ENCODE measurements around the gene TAF7. TPM values are rescaled to one million over a fixed set of nuclear protein-coding genes. Genes with fewer than 3 reads are reported as not detected.
"Not testable (repeated sequence)": the region's sequence is repeated elsewhere in the genome, so short reads cannot be mapped to it uniquely, and the experiment has no call there.

The TAF7 gene
- total RNA-seq, 4 donors from 2014 or later = 44.0 to 65.9 (median 59.1) TPM

- DNase-seq (ENCODE audit: extremely low spot score) = no peak
- no peak overlapping the region for H3K27ac ChIP-seq (replicated peaks in 1 of 4)
- intact Hi-C loops (cut with DNase I) = no loop called here
- H3K4me1 ChIP-seq = no peaks in the 10 kb centered on the region
- no peak overlapping the region for H3K4me3 ChIP-seq
- peaks cover 0 to 98% (median 78%) of the 10 kb centered on the region in 4 donors for H3K9me3 ChIP-seq
- peaks cover 0 to 50% (median 0%) of the 10 kb centered on the region in 4 donors for H3K27me3 ChIP-seq
- 39% methylated on average over 13 of the region's 20 CpGs for WGBS
- TF ChIP-seq EP300 (IDR thresholded peaks at IDR 0.05) (no peak), CTCF (IDR thresholded peaks at IDR 0.05) (no peak), POLR2A (IDR thresholded peaks at IDR 0.05; ENCODE audit: low read depth) (no peak), POLR2AphosphoS5 (IDR thresholded peaks at IDR 0.05) (no peak)
- no peaks in the 10 kb centered on the region for H3K36me3 ChIP-seq
These were observed 24.7 kb upstream of the TAF7 start for GRCh38 chr5:141345327-141345726.

GRCh38 chr5:141343953-141344463 is 23.4 kb upstream of the TAF7 start:
- WGBS = 23% methylated on average over 31 of the region's 31 CpGs
- Histone ChIP-seq H3K4me3 (peak overlapping the region; percentile 26 to 30 (median 29)), H3K27ac (replicated peaks in 1 of 4) (no peak overlapping the region), H3K4me1 (no peaks in the 10 kb centered on the region), H3K36me3 (no peaks in the 10 kb centered on the region), H3K9me3 (peaks cover 0 to 98% (median 81%) of the 10 kb centered on the region in 4 donors), H3K27me3 (peaks cover 0 to 54% (median 0%) of the 10 kb centered on the region in 4 donors)
- TF ChIP-seq CTCF (IDR thresholded peaks at IDR 0.05) = no peak
- TF ChIP-seq EP300 (IDR thresholded peaks at IDR 0.05) = no peak
- TF ChIP-seq POLR2A (IDR thresholded peaks at IDR 0.05; ENCODE audit: low read depth) = no peak
- TF ChIP-seq POLR2AphosphoS5 (IDR thresholded peaks at IDR 0.05) = no peak
- DNase-seq (ENCODE audit: extremely low spot score) = no peak
- intact Hi-C loops (cut with DNase I) = no loop called here

- intact Hi-C loops (cut with DNase I) = no loop called here
- 28% methylated on average over 9 of the region's 9 CpGs for WGBS
- H3K27ac ChIP-seq (replicated peaks in 1 of 4) = no peak within 1 kb of the TSS
- H3K9me3 ChIP-seq = peaks cover 0 to 100% (median 81%) of the 10 kb centered on the region in 4 donors
- DNase-seq (ENCODE audit: extremely low spot score) = no peak
- TF ChIP-seq POLR2AphosphoS5 (IDR thresholded peaks at IDR 0.05) (no peak), EP300 (IDR thresholded peaks at IDR 0.05) (no peak), CTCF (IDR thresholded peaks at IDR 0.05) (peak in 1 of 3 experiments; percentile 15), POLR2A (IDR thresholded peaks at IDR 0.05; ENCODE audit: low read depth) (no peak)
- H3K4me1 ChIP-seq = no peaks in the 10 kb centered on the region
- H3K27me3 ChIP-seq = peaks cover 0 to 60% (median 0%) of the 10 kb centered on the region in 4 donors
- H3K36me3 ChIP-seq = no peaks in the 10 kb centered on the region
- H3K4me3 ChIP-seq = peak within 1 kb of the TSS; percentile 26 to 30 (median 29)
These were observed 22.8 kb upstream of the TAF7 start, which contains the start of gene PCDHGA3 for GRCh38 chr5:141343242-141343952. Gene PCDHGA3, plus strand, starts transcription at chr5:141343829. Its CDS starts 205 bp downstream, at chr5:141344034.

GRCh38 chr5:141342773-141343172 is 22.2 kb upstream of the TAF7 start:
- Histone ChIP-seq H3K36me3 (no peaks in the 10 kb centered on the region), H3K27ac (replicated peaks in 1 of 4) (no peak overlapping the region), H3K9me3 (peaks cover 0 to 100% (median 84%) of the 10 kb centered on the region in 4 donors), H3K4me3 (no peak overlapping the region), H3K4me1 (no peaks in the 10 kb centered on the region), H3K27me3 (peaks cover 0 to 67% (median 0%) of the 10 kb centered on the region in 4 donors)
- TF ChIP-seq CTCF (IDR thresholded peaks at IDR 0.05) (no peak), POLR2A (IDR thresholded peaks at IDR 0.05; ENCODE audit: low read depth) (no peak), POLR2AphosphoS5 (IDR thresholded peaks at IDR 0.05) (no peak), EP300 (IDR thresholded peaks at IDR 0.05) (no peak)
- DNase-seq (ENCODE audit: extremely low spot score) = no peak
- 47% methylated on average over 1 of the region's 1 CpG for WGBS
- intact Hi-C loops (cut with DNase I) = no loop called here

GRCh38 chr5:141340781-141341354 is 20.3 kb upstream of the TAF7 start:
- WGBS = 63% methylated on average over 1 of the region's 45 CpGs
- intact Hi-C loops (cut with DNase I); H3K36me3 ChIP-seq; H3K4me3 ChIP-seq; DNase-seq (ENCODE audit: extremely low spot score); H3K27ac ChIP-seq (replicated peaks in 1 of 4); H3K4me1 ChIP-seq: not testable (repeated sequence)
- Histone ChIP-seq H3K9me3 (peaks cover 0 to 100% (median 85%) of the 10 kb centered on the region in 4 donors), H3K27me3 (peaks cover 0 to 61% (median 0%) of the 10 kb centered on the region in 4 donors)
